Nephron progenitor cell (in vitro differentiated cells): ENCODE measurements around the gene WDR59.
A peak's percentile ranks its signal among the peaks of the same experiment; 100 is the strongest.

Source experiments
- DNase-seq: peaks from one replicate; pipeline ENCODE4 v3.0.0; 2021
- H3K27ac Mint-ChIP-seq: 2 replicates; pipeline ENCODE4 v1.8.0; 2021; ENCODE audit warnings: mild to moderate bottlenecking, moderate library complexity, mixed read lengths
- H3K27me3 Mint-ChIP-seq: 2 replicates; pipeline ENCODE4 v1.8.0; 2021; ENCODE audit warnings: mild to moderate bottlenecking, low read depth, mixed read lengths; ENCODE audit not compliant: poor library complexity
- H3K36me3 Mint-ChIP-seq: 2 replicates; pipeline ENCODE4 v1.8.0; 2021; ENCODE audit warnings: low read depth, mixed read lengths
- H3K4me1 Mint-ChIP-seq: 2 replicates; pipeline ENCODE4 v1.8.0; 2021; ENCODE audit warnings: mixed read lengths
- H3K4me3 Mint-ChIP-seq: 2 replicates; pipeline ENCODE4 v1.8.0; 2021; ENCODE audit warnings: mild to moderate bottlenecking, moderate library complexity, mixed read lengths
- H3K9me3 Mint-ChIP-seq: 2 replicates; pipeline ENCODE4 v1.8.0; 2021; ENCODE audit warnings: mild to moderate bottlenecking, moderate library complexity, mixed read lengths
- CTCF ChIP-seq: fragments of 200-600 bp; sonication (generic); IDR thresholded peaks from 2 replicates; pipeline ENCODE4 v1.5.0; 2021; ENCODE audit warnings: antibody characterized with exemption

WDR59 gene

GRCh38 chr16:74902161-74902560, 82.8 kb downstream of the WDR59 start:
- Mint-ChIP-seq H3K4me3 (no peak overlapping the region), H3K4me1 (no peaks in the 10 kb centered on the region), H3K9me3 (peaks cover 13% of the 10 kb centered on the region), H3K36me3 (peaks cover 81% of the 10 kb centered on the region), H3K27ac (no peak overlapping the region), H3K27me3 (no peaks in the 10 kb centered on the region)
- no peak for DNase-seq
- no peak for TF ChIP-seq CTCF

- Mint-ChIP-seq H3K4me3 (no peak overlapping the region), H3K9me3 (peaks cover 7% of the 10 kb centered on the region), H3K4me1 (no peaks in the 10 kb centered on the region), H3K27me3 (no peaks in the 10 kb centered on the region), H3K27ac (no peak overlapping the region), H3K36me3 (peaks cover 81% of the 10 kb centered on the region)
- no peak for TF ChIP-seq CTCF
- DNase-seq, result no peak
These were observed 83.3 kb downstream of the WDR59 start for GRCh38 chr16:74901606-74902005.

GRCh38 chr16:74899816-74900215, 85.1 kb downstream of the WDR59 start:
- DNase-seq, result no peak
- Mint-ChIP-seq H3K9me3 (no peaks in the 10 kb centered on the region), H3K4me3 (no peak overlapping the region), H3K27me3 (no peaks in the 10 kb centered on the region), H3K36me3 (peaks cover 69% of the 10 kb centered on the region), H3K27ac (no peak overlapping the region), H3K4me1 (no peaks in the 10 kb centered on the region)
- TF ChIP-seq CTCF, result no peak

GRCh38 chr16:74898659-74899058, 86.3 kb downstream of the WDR59 start:
- Mint-ChIP-seq H3K36me3 (peaks cover 59% of the 10 kb centered on the region), H3K9me3 (no peaks in the 10 kb centered on the region), H3K27ac (no peak overlapping the region), H3K4me3 (no peak overlapping the region), H3K27me3 (no peaks in the 10 kb centered on the region), H3K4me1 (no peaks in the 10 kb centered on the region)
- TF ChIP-seq CTCF, result no peak
- DNase-seq, result no peak

GRCh38 chr16:74896389-74897370, 88.2 kb downstream of the WDR59 start:
- Mint-ChIP-seq H3K4me1 (no peaks in the 10 kb centered on the region), H3K27ac (peak overlapping the region; percentile 55), H3K4me3 (no peak overlapping the region), H3K9me3 (no peaks in the 10 kb centered on the region), H3K36me3 (peaks cover 61% of the 10 kb centered on the region), H3K27me3 (no peaks in the 10 kb centered on the region)
- no peak for DNase-seq
- TF ChIP-seq CTCF, result no peak

GRCh38 chr16:74893541-74893940, 91.4 kb downstream of the WDR59 start:
- TF ChIP-seq CTCF, result no peak
- Mint-ChIP-seq H3K27ac (peak overlapping the region; percentile 10), H3K4me3 (no peak overlapping the region), H3K9me3 (no peaks in the 10 kb centered on the region), H3K4me1 (no peaks in the 10 kb centered on the region), H3K27me3 (no peaks in the 10 kb centered on the region), H3K36me3 (peaks cover 62% of the 10 kb centered on the region)
- no peak for DNase-seq
